MCF 10A (cell line): ENCODE results near the gene RPS19BP1. TPM values are rescaled to one million over a fixed set of nuclear protein-coding genes. Genes with fewer than 3 reads are reported as not detected.

Experiments
- BruUV-seq: library from RNA; stranded (reverse); fragments of 400-500 nt; replicated peaks from 2 replicates; lab custom pipeline; 2021; lab: Mats Ljungman, UMichigan
- CTCF ChIA-PET: fragments of 300-600 bp; sonication (Branson Sonifier 250); formaldehyde crosslinking; extraction: SDS; loops from one replicate; lab custom pipeline; 2021; ENCODE audit warnings: antibody characterized with exemption, inconsistent platforms; lab: Yijun Ruan, JAX
- POLR2A ChIA-PET: fragments of 300-600, 350-650 bp; sonication (Branson Sonifier 250); formaldehyde crosslinking; extraction: SDS; loops from one replicate; lab custom pipeline; 2020; ENCODE audit warnings: antibody characterized with exemption, inconsistent platforms; lab: Yijun Ruan, JAX
- DNase-seq: peaks from one replicate; pipeline ENCODE4 v3.0.0-alpha.2; 2018; ENCODE audit not compliant: unreplicated experiment
- H3K27ac Mint-ChIP-seq: one replicate; pipeline ENCODE4 v1.8.0; 2022; ENCODE audit warnings: mild to moderate bottlenecking, low read depth, mixed read lengths; ENCODE audit not compliant: unreplicated experiment
- H3K27me3 Mint-ChIP-seq: one replicate; pipeline ENCODE4 v1.8.0; 2022; ENCODE audit warnings: mixed read lengths; ENCODE audit not compliant: insufficient read depth, unreplicated experiment
- H3K36me3 Mint-ChIP-seq: one replicate; pipeline ENCODE4 v1.8.0; 2022; ENCODE audit warnings: mild to moderate bottlenecking, moderate library complexity, mixed read lengths; ENCODE audit not compliant: insufficient read depth, unreplicated experiment
- H3K4me1 Mint-ChIP-seq: one replicate; pipeline ENCODE4 v1.8.0; 2022; ENCODE audit warnings: mixed read lengths; ENCODE audit not compliant: insufficient read depth, unreplicated experiment
- H3K4me3 Mint-ChIP-seq: one replicate; pipeline ENCODE4 v1.8.0; 2022; ENCODE audit warnings: mild to moderate bottlenecking, moderate library complexity, mixed read lengths; ENCODE audit not compliant: unreplicated experiment
- H3K9me3 Mint-ChIP-seq: one replicate; pipeline ENCODE4 v1.8.0; 2022; ENCODE audit warnings: mixed read lengths; ENCODE audit not compliant: unreplicated experiment
- CTCF ChIP-seq: fragments of 200-600 bp; IDR thresholded peaks from one replicate; pipeline ENCODE4 v1.8.0; 2022; ENCODE audit warnings: antibody characterized with exemption, mild to moderate bottlenecking; ENCODE audit not compliant: unreplicated experiment
- intact Hi-C: fragments of 100-400 bp; cut with micrococcal nuclease; formaldehyde crosslinking; loops from 2 replicates; pipeline ENCODE4 v1.14.1; 2022
- total RNA-seq: library from RNA; stranded (reverse); gene quantifications from 2 replicates; pipeline ENCODE4 v1.2.3, GENCODE V29; 2022

Gene RPS19BP1
- total RNA-seq, 1 experiment from 2014 or later, result 104 TPM

GRCh38 chr22:39565414-39565944 lies 32.9 kb upstream of the RPS19BP1 start:
- POLR2A ChIA-PET, result no interaction called here
- peaks cover 10% of the 10 kb centered on the region for H3K9me3 Mint-ChIP-seq
- DNase-seq, result no peak
- H3K27me3 Mint-ChIP-seq, result peaks cover 6% of the 10 kb centered on the region
- H3K4me1 Mint-ChIP-seq, result no peaks in the 10 kb centered on the region
- intact Hi-C loops, result no loop called here
- no TSS peak for BruUV-seq
- CTCF ChIA-PET, result interaction anchor here (0.6 kb wide), 1 partner anchor 470 kb away, joined by 3 read pairs; no protein-coding TSS in a partner anchor
- no peak overlapping the region for H3K4me3 Mint-ChIP-seq
- no peak for TF ChIP-seq CTCF
- no peaks in the 10 kb centered on the region for H3K36me3 Mint-ChIP-seq
- no peak overlapping the region for H3K27ac Mint-ChIP-seq

- Mint-ChIP-seq H3K4me1 (no peaks in the 10 kb centered on the region), H3K27ac (no peak overlapping the region), H3K27me3 (peaks cover 10% of the 10 kb centered on the region), H3K9me3 (peaks cover 10% of the 10 kb centered on the region), H3K36me3 (no peaks in the 10 kb centered on the region), H3K4me3 (no peak overlapping the region)
- intact Hi-C loops, result no loop called here
- DNase-seq, result no peak
- POLR2A ChIA-PET, result no interaction called here
- no TSS peak for BruUV-seq
- no peak for TF ChIP-seq CTCF
- CTCF ChIA-PET, result no interaction called here
Observed at GRCh38 chr22:39563571-39564428, 31.3 kb upstream of the RPS19BP1 start.

GRCh38 chr22:39562839-39563489 lies 30.4 kb upstream of the RPS19BP1 start:
- BruUV-seq, result no TSS peak

More at GRCh38 chr22:39562839-39563489, 30.4 kb upstream of the RPS19BP1 start:
- H3K27ac Mint-ChIP-seq, result no peak overlapping the region
- ChIA-PET CTCF (no interaction called here), POLR2A (no interaction called here)
- TF ChIP-seq CTCF, result no peak
- no peak for DNase-seq
- peaks cover 10% of the 10 kb centered on the region for H3K27me3 Mint-ChIP-seq
- no peaks in the 10 kb centered on the region for H3K4me1 Mint-ChIP-seq
- intact Hi-C loops, result no loop called here
- peaks cover 10% of the 10 kb centered on the region for H3K9me3 Mint-ChIP-seq
- no peak overlapping the region for H3K4me3 Mint-ChIP-seq
- H3K36me3 Mint-ChIP-seq, result no peaks in the 10 kb centered on the region
